DMS53 (cell line): Measurements from ENCODE around the gene PHACTR4.
"Not testable (repeated sequence)": the region's sequence is repeated elsewhere in the genome, so short reads cannot be mapped to it uniquely, and the experiment has no call there.

Experiments used
- DNase-seq: peaks from one replicate; lab custom pipeline; 2025; lab: John Stamatoyannopoulos, UW

The PHACTR4 gene

GRCh38 chr1:28522537-28522936 lies 153.0 kb downstream of the PHACTR4 start:
- DNase-seq = not testable (repeated sequence)

- DNase-seq = not testable (repeated sequence)
Measured at GRCh38 chr1:28525002-28525642, 155.6 kb downstream of the PHACTR4 start.

GRCh38 chr1:28526886-28527285 lies 157.3 kb downstream of the PHACTR4 start:
- DNase-seq = peak; percentile 43

GRCh38 chr1:28530456-28530855 lies 160.9 kb downstream of the PHACTR4 start:
- DNase-seq = no peak

GRCh38 chr1:28534671-28535070 lies 165.1 kb downstream of the PHACTR4 start:
- DNase-seq = no peak

GRCh38 chr1:28535180-28535579 lies 165.6 kb downstream of the PHACTR4 start:
- no peak for DNase-seq

GRCh38 chr1:28537457-28538199 lies 168.1 kb downstream of the PHACTR4 start:
- DNase-seq = no peak

GRCh38 chr1:28538286-28538685 lies 168.7 kb downstream of the PHACTR4 start:
- DNase-seq = no peak

GRCh38 chr1:28540651-28541050 lies 171.1 kb downstream of the PHACTR4 start:
- DNase-seq = peak; percentile 35

GRCh38 chr1:28541414-28542015 lies 172.0 kb downstream of the PHACTR4 start:
- DNase-seq = peak; percentile 56

- DNase-seq = no peak
Measured at GRCh38 chr1:28545246-28545628, 175.7 kb downstream of the PHACTR4 start.

- DNase-seq = no peak
Measured at GRCh38 chr1:28548318-28548717, 178.8 kb downstream of the PHACTR4 start.
